GM12878 (cell line): ENCODE results near the gene HMGB1. TPM values are rescaled to one million over a fixed set of nuclear protein-coding genes. Genes with fewer than 3 reads are reported as not detected.

Experiments
- ATAC-seq: fragments of 200-7000 bp; cut with Tn5 transposase; 3 replicates; pipeline ENCODE4 v1.9.1; 2020; ENCODE audit warnings: mild to moderate bottlenecking, moderate library complexity
- BruUV-seq: library from RNA; stranded (reverse); fragments of 400-500 nt; replicated peaks from 2 replicates; lab custom pipeline; 2021; lab: Mats Ljungman, UMichigan
- CTCF ChIA-PET: fragments of 300-600 bp; sonication (Branson Sonifier 250); formaldehyde crosslinking; extraction: SDS; loops from one replicate; lab custom pipeline; 2021; ENCODE audit warnings: inconsistent platforms; lab: Yijun Ruan, JAX
- POLR2A ChIA-PET: fragments of 350-600 bp; formaldehyde crosslinking; extraction: SDS; loops from one replicate; lab custom pipeline; 2021; ENCODE audit warnings: inconsistent platforms; lab: Charles Lee
- RAD21 ChIA-PET: fragments of 300-600 bp; sonication (Branson Sonifier 250); formaldehyde crosslinking; loops from one replicate; lab custom pipeline; 2023; ENCODE audit warnings: antibody characterized with exemption; ENCODE audit not compliant: unreplicated experiment; lab: Charles Lee
- SMC1A ChIA-PET: fragments of 300-600 bp; sonication (Branson Sonifier 250); formaldehyde crosslinking; loops from one replicate; lab custom pipeline; 2023; ENCODE audit not compliant: unreplicated experiment, uncharacterized antibody; lab: Charles Lee
- DNase-seq: peaks from one replicate; pipeline ENCODE4 v3.0.0-alpha.2; 2011; ENCODE audit warnings: low read depth, low spot score
- FAIRE-seq: peaks from 3 replicates; lab custom pipeline; 2011; peaks lifted over from hg19 to GRCh38; lab: Jason Lieb, UNC
- H2AFZ ChIP-seq: 2 replicates; pipeline ENCODE4 v1.6.0; 2011; ENCODE audit warnings: low read depth, low read length, control low read depth; ENCODE audit not compliant: control insufficient read depth
- H3K27ac ChIP-seq: 2 replicates; pipeline ENCODE4 v1.5.1; 2011; ENCODE audit warnings: control low read depth; ENCODE audit not compliant: control insufficient read depth, insufficient read depth
- H3K27me3 ChIP-seq, 2 experiments: replicated peaks in 1 of 2; 2 replicates each; pipeline versions ENCODE4 v1.6.0 to v1.6.1; 2011; ENCODE audit warnings: low read length in 1 of 2; ENCODE audit not compliant: control insufficient read depth in 2 of 2, insufficient read depth in 2 of 2
- H3K36me3 ChIP-seq, 2 experiments: 2 replicates each; pipeline ENCODE4 v1.5.1; 2011; ENCODE audit warnings: low read length in 1 of 2; ENCODE audit not compliant: control insufficient read depth in 2 of 2, insufficient read depth in 2 of 2
- H3K4me1 ChIP-seq: 2 replicates; pipeline ENCODE4 v1.6.1; 2011; ENCODE audit warnings: mild to moderate bottlenecking, low read length, moderate library complexity, mixed read lengths; ENCODE audit not compliant: control insufficient read depth, insufficient read depth
- H3K4me2 ChIP-seq: 2 replicates; pipeline ENCODE4 v1.6.0; 2011; ENCODE audit warnings: control low read depth; ENCODE audit not compliant: control insufficient read depth, insufficient read depth
- H3K4me3 ChIP-seq: fragments of 200-600 bp; sonication (generic); 2 replicates; pipeline ENCODE4 v1.5.1; 2016
- H3K79me2 ChIP-seq: 2 replicates; pipeline ENCODE4 v1.6.0; 2011; ENCODE audit warnings: low read length; ENCODE audit not compliant: control insufficient read depth, insufficient read depth
- H3K9ac ChIP-seq: 2 replicates; pipeline ENCODE4 v1.8.0; 2011; ENCODE audit warnings: low read length, control low read depth, mixed read lengths; ENCODE audit not compliant: control insufficient read depth, insufficient read depth
- H3K9me3 ChIP-seq: replicated peaks from 3 replicates; pipeline ENCODE4 v1.5.1; 2011; ENCODE audit warnings: mild to moderate bottlenecking, low read length; ENCODE audit not compliant: control insufficient read depth, insufficient read depth
- H4K20me1 ChIP-seq: 2 replicates; pipeline ENCODE4 v1.6.0; 2011; ENCODE audit not compliant: control insufficient read depth, insufficient read depth
- ASH2L ChIP-seq: fragments of 300-600, 200-600 bp; sonication (generic); IDR thresholded peaks from 2 replicates; pipeline ENCODE4 v1.6.1; 2017; ENCODE audit warnings: low read depth, mild to moderate bottlenecking, borderline replicate concordance
- BCL11A ChIP-seq: IDR thresholded peaks from 2 replicates; pipeline ENCODE4 v1.6.1; 2011; ENCODE audit warnings: low read depth, low read length
- ETV6 ChIP-seq, 2 experiments: fragments of 450-650 bp in 1 of 2; IDR thresholded peaks in 1 of 2; conservative IDR thresholded peaks in 1 of 2; 2 replicates each; pipeline ENCODE4 v1.6.1; 2014; ENCODE audit warnings: antibody characterized with exemption in 1 of 2, borderline replicate concordance in 1 of 2, low read depth in 1 of 2, mild to moderate bottlenecking in 1 of 2, moderate library complexity in 1 of 2
- FOXM1 ChIP-seq: IDR thresholded peaks from 2 replicates; pipeline ENCODE4 v1.6.1; 2012; ENCODE audit warnings: low read depth, mild to moderate bottlenecking, inconsistent platforms, low read length, moderate library complexity
- JUNB ChIP-seq: IDR thresholded peaks from 2 replicates; pipeline ENCODE4 v1.6.1; 2016; ENCODE audit warnings: antibody characterized with exemption, mild to moderate bottlenecking
- JUND ChIP-seq: IDR thresholded peaks from 2 replicates; pipeline ENCODE4 v1.6.1; 2012; ENCODE audit warnings: low read depth, mild to moderate bottlenecking, low read length, improper control_type of control experiment, moderate library complexity
- MTA2 ChIP-seq: fragments of 450-650 bp; IDR thresholded peaks from 2 replicates; pipeline ENCODE4 v1.6.1; 2016; ENCODE audit warnings: low read depth, mild to moderate bottlenecking, moderate library complexity
- RUNX3 ChIP-seq: IDR thresholded peaks from 2 replicates; pipeline ENCODE4 v1.6.1; 2012; ENCODE audit warnings: low read length, inconsistent platforms
- SIN3A ChIP-seq: IDR thresholded peaks from 2 replicates; pipeline ENCODE4 v1.6.1; 2012; ENCODE audit warnings: low read depth, low read length, improper control_type of control experiment
- SMAD5 ChIP-seq: IDR thresholded peaks from 2 replicates; pipeline ENCODE4 v1.6.1; 2016; ENCODE audit warnings: antibody characterized with exemption, low read depth
- SREBF2 ChIP-seq: IDR thresholded peaks from 2 replicates; pipeline ENCODE4 v1.6.1; 2012; ENCODE audit warnings: mild to moderate bottlenecking, low read length
- SUZ12 ChIP-seq: fragments of 200-600 bp; sonication (generic); IDR thresholded peaks from one replicate; pipeline ENCODE4 v1.6.1; 2018; ENCODE audit warnings: antibody characterized with exemption, mild to moderate bottlenecking; ENCODE audit not compliant: unreplicated experiment
- YY1 ChIP-seq: IDR thresholded peaks from 2 replicates; pipeline ENCODE4 v1.6.1; 2011; ENCODE audit warnings: low read depth, mild to moderate bottlenecking, low read length
- ZNF384 ChIP-seq: IDR thresholded peaks from 2 replicates; pipeline ENCODE4 v1.6.1; 2012; ENCODE audit warnings: low read depth, mild to moderate bottlenecking, low read length, improper control_type of control experiment, borderline replicate concordance
- WGBS: methylation state at CpG from one replicate; pipeline ENCODE4 v1.1.6; 2016; ENCODE audit warnings: low lambda C conversion rate; ENCODE audit not compliant: insufficient replicate concordance, insufficient coverage; ENCODE audit errors: missing lambda C conversion rate; 5-methylcytosine and 5-hydroxymethylcytosine counted together
- in situ Hi-C: fragments of 300-500 bp; cut with MboI; formaldehyde crosslinking; loops from 9 replicates; pipeline ENCODE4 v1.14.3; 2018; ENCODE audit warnings: mixed read lengths
- intact Hi-C: fragments of 100-400 bp; cut with micrococcal nuclease; formaldehyde crosslinking; loops from one replicate; pipeline ENCODE4 v1.14.2; 2022; ENCODE audit not compliant: unreplicated experiment
- polyA plus RNA-seq, 11 experiments: library from polyadenylated mRNA; depleted of rRNA in 4 of 11; unstranded in 6 of 11; stranded (reverse) in 5 of 11; fragments of >200 nt; fragmentation: Nextera tagmentation in 4 of 11; fragmentation: Illumina TruSeq in 1 of 11; extraction: Ambion mirVana in 4 of 11; extraction: Trizol in 1 of 11; gene quantifications; 1 replicate in 1 of 11; 2 replicates in 10 of 11; pipeline versions ENCODE4 v1.2.1 to v1.2.3, GENCODE V29; 2011 to 2016; ENCODE audit warnings: inconsistent platforms in 2 of 11, missing spikeins in 2 of 11, low read depth in 1 of 11
- total RNA-seq, 4 experiments: library from RNA; depleted of rRNA in 3 of 4; stranded (reverse); fragments of >200 nt in 3 of 4; fragmentation: Illumina TruSeq in 1 of 4; extraction: Trizol in 1 of 4; gene quantifications; 2 replicates each; pipeline versions ENCODE4 v1.2.1 to v1.2.3, GENCODE V29; 2013 to 2021
- TF ChIP-seq, protein P1 (sequence below): IDR thresholded peaks from 2 replicates; pipeline ENCODE4 v1.6.1; 2012; ENCODE audit warnings: low read length, inconsistent platforms
- TF ChIP-seq, protein P2 (sequence below): IDR thresholded peaks from 2 replicates; pipeline ENCODE4 v1.6.1; 2012; ENCODE audit warnings: improper control_type of control experiment, low read depth, low read length; ENCODE audit not compliant: insufficient replicate concordance

HMGB1 gene
- total and polyA plus RNA-seq, 10 of the 15 experiments (the other 5 are each of a cell fraction or from before 2014, with no cell fraction given) = 365 to 2,529 (median 1,396) TPM

DNA sequence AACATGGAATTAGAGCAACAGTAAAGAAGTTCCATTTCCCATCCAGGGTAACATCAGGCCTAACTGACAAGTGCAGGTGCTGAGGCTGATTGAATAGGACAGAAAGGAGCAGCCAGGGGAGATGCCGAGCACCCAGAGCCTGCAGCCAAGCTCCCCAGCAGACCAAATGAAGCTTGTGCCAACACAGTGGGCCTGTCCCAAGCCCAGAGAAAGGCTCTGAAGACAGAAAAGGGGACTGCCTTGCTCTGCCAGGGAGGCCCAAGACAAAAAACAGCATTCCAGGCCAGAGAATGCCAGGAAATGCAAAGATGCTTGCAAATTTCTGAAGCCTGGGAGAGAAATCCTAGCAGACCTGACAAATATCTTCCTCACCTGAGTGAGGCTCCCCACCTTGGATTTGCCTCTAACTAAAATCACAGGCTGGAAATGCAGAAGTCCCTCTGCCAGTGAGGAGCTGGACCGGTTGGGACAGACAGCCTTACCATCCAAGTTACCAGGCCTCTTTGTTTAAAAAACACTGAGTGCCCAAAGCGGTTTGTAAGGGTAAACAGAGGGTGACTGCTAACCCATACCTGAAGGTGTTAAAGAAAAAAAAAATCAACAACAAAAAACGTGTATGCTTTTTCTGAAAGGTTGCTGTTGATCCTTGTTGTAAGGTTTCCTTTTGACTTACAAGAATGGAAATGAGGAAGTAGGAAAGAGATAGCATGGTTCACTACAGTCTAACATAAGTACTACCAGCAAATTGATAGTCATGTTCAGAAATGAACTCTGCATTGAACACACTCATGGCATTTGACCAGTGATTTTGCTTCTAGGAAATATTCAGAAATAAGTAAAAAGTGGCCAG lies 11.8 kb upstream of the HMGB1 start (continued):
- no peak for TF ChIP-seq JUND
- peak; percentile 23; the same call in 1 of the 2 replicates for TF ChIP-seq MTA2
- no peak for TF ChIP-seq BCL11A
- TF ChIP-seq JUNB = peak; percentile 77
- peak; percentile 71 for TF ChIP-seq ZNF384
- peak; percentile 10; the same call in 1 of the 2 replicates for TF ChIP-seq RUNX3
- TF ChIP-seq, protein P1, sequence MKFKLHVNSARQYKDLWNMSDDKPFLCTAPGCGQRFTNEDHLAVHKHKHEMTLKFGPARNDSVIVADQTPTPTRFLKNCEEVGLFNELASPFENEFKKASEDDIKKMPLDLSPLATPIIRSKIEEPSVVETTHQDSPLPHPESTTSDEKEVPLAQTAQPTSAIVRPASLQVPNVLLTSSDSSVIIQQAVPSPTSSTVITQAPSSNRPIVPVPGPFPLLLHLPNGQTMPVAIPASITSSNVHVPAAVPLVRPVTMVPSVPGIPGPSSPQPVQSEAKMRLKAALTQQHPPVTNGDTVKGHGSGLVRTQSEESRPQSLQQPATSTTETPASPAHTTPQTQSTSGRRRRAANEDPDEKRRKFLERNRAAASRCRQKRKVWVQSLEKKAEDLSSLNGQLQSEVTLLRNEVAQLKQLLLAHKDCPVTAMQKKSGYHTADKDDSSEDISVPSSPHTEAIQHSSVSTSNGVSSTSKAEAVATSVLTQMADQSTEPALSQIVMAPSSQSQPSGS = 0 out of 2 replicates have a peak, but pooled peaks have one; percentile 46
- TF ChIP-seq, all 136 proteins: peak for 18

DNA sequence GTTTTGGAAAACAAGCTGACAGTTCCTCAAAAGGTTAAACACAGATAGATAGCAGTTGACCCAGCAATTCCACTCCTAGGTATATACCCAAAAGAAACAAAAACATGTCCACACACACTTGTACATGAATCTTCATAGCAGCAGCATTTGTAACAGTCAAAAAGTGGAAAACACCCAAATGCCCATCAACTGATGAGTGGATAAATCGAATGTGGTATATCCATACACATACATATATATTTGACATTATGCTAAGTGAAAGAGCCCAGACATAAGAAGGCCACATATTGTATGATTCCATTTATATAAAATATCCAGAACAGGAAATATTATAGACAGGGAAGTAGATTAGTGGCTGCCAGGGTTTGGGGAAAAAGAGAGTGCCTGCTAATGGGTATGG lies 7.9 kb upstream of the HMGB1 start:
- FAIRE-seq (no peak), DNase-seq (no peak), ATAC-seq (no peak)
- Histone ChIP-seq H3K4me2 (no peak overlapping the region), H3K4me3 (no peak overlapping the region), H3K4me1 (peaks cover 6% of the 10 kb centered on the region), H3K79me2 (no peaks in the 10 kb centered on the region), H3K36me3 (no peaks in the 10 kb centered on the region), H3K9me3 (no peaks in the 10 kb centered on the region), H4K20me1 (no peaks in the 10 kb centered on the region), H3K9ac (no peak overlapping the region), H3K27me3 (no peaks in the 10 kb centered on the region), H2AFZ (no peak overlapping the region), H3K27ac (no peak overlapping the region)
- BruUV-seq = no TSS peak
- ChIA-PET SMC1A (interaction anchor here (0.9 kb wide), 1 partner anchor 70 kb away, joined by 3 read pairs; no protein-coding TSS in a partner anchor), CTCF (interaction anchor here (1.5 kb wide), 1 partner anchor 322 kb away, joined by 3 read pairs; no protein-coding TSS in a partner anchor), RAD21 (interaction anchor here (1.1 kb wide), 1 partner anchor 331 kb away, joined by 3 read pairs; no protein-coding TSS in a partner anchor), POLR2A (no interaction called here)
- in situ Hi-C loops (no loop called here), intact Hi-C loops (no loop called here)
- TF ChIP-seq ASH2L = no peak
- no peak for TF ChIP-seq ETV6 (conservative IDR thresholded peaks at IDR 0.05 in 1 of 2, IDR thresholded peaks at IDR 0.05 in 1 of 2; ENCODE audit: borderline replicate concordance in 1 of 2, low read depth in 1 of 2)
- no peak for TF ChIP-seq SREBF2
- TF ChIP-seq SMAD5 = no peak
- TF ChIP-seq SIN3A = no peak
- no peak for TF ChIP-seq YY1
- TF ChIP-seq FOXM1 = no peak
- TF ChIP-seq, protein P2, sequence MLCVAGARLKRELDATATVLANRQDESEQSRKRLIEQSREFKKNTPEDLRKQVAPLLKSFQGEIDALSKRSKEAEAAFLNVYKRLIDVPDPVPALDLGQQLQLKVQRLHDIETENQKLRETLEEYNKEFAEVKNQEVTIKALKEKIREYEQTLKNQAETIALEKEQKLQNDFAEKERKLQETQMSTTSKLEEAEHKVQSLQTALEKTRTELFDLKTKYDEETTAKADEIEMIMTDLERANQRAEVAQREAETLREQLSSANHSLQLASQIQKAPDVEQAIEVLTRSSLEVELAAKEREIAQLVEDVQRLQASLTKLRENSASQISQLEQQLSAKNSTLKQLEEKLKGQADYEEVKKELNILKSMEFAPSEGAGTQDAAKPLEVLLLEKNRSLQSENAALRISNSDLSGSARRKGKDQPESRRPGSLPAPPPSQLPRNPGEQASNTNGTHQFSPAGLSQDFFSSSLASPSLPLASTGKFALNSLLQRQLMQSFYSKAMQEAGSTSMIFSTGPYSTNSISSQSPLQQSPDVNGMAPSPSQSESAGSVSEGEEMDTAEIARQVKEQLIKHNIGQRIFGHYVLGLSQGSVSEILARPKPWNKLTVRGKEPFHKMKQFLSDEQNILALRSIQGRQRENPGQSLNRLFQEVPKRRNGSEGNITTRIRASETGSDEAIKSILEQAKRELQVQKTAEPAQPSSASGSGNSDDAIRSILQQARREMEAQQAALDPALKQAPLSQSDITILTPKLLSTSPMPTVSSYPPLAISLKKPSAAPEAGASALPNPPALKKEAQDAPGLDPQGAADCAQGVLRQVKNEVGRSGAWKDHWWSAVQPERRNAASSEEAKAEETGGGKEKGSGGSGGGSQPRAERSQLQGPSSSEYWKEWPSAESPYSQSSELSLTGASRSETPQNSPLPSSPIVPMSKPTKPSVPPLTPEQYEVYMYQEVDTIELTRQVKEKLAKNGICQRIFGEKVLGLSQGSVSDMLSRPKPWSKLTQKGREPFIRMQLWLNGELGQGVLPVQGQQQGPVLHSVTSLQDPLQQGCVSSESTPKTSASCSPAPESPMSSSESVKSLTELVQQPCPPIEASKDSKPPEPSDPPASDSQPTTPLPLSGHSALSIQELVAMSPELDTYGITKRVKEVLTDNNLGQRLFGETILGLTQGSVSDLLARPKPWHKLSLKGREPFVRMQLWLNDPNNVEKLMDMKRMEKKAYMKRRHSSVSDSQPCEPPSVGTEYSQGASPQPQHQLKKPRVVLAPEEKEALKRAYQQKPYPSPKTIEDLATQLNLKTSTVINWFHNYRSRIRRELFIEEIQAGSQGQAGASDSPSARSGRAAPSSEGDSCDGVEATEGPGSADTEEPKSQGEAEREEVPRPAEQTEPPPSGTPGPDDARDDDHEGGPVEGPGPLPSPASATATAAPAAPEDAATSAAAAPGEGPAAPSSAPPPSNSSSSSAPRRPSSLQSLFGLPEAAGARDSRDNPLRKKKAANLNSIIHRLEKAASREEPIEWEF = no peak
- no peak for TF ChIP-seq SUZ12
- WGBS = 95% methylated on average over 1 of the region's 1 CpG
